SK-N-MC (cell line): ENCODE data around the gene FHIP2A.

ENCODE experiments used
- EZH2 ChIP-seq: fragments of 200-600 bp; sonication (generic); IDR thresholded peaks from one replicate; pipeline ENCODE4 v1.6.1; 2017; ENCODE audit warnings: antibody characterized with exemption
- FOXP2 ChIP-seq: optimal IDR thresholded peaks from 2 replicates; pipeline ENCODE3; 2011; ENCODE audit warnings: mild to moderate bottlenecking, moderate library complexity; ENCODE audit not compliant: insufficient read depth; ENCODE audit errors: extremely low read length, control extremely low read depth
- POLR2AphosphoS5 ChIP-seq: IDR thresholded peaks from 2 replicates; pipeline ENCODE4 v1.6.1; 2012; ENCODE audit warnings: mild to moderate bottlenecking, low read depth, low read length, borderline replicate concordance

GRCh38 chr10:114802177-114802576, 19.4 kb upstream of the FHIP2A start:
- TF ChIP-seq POLR2AphosphoS5 (no peak), EZH2 (no peak), FOXP2 (no peak)
